HL-60 (cell line): ENCODE data around the gene CFAP54.

Source experiments
- GABPA ChIP-seq: IDR thresholded peaks from 2 replicates; pipeline ENCODE4 v1.6.1; 2012; ENCODE audit warnings: low read depth
- POLR2AphosphoS5 ChIP-seq: IDR thresholded peaks from 2 replicates; pipeline ENCODE4 v1.6.1; 2012; ENCODE audit warnings: low read depth
- SPI1 ChIP-seq: IDR thresholded peaks from 2 replicates; pipeline ENCODE4 v1.6.1; 2012; ENCODE audit warnings: low read depth, mild to moderate bottlenecking, borderline replicate concordance
- TF ChIP-seq, protein P1 (sequence below): IDR thresholded peaks from one replicate; pipeline ENCODE4 v1.5.1; 2011; ENCODE audit warnings: low read length, control low read depth, inconsistent platforms; ENCODE audit not compliant: insufficient read depth

DNA sequence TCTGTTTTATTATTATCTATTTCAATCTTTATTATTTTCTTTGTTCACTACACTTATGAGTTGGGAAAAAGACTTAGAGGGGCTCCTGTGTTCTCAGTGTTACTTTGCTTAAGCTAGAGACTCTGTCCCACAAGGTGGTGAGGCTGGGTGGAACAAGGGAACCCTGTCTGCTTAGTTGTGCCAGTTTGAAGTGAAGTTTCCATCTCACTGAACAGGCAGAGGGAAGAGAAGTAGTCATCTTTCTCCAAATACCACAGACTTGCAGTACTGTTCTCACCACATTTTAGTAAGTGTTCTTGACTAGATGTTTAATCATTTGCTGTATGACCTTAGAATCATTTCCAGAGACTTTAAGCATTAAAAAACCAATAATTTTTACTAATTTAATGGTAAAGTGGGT is 222.0 kb downstream of the CFAP54 start:
- TF ChIP-seq GABPA (no peak), POLR2AphosphoS5 (no peak), SPI1 (no peak)
- TF ChIP-seq, protein P1, sequence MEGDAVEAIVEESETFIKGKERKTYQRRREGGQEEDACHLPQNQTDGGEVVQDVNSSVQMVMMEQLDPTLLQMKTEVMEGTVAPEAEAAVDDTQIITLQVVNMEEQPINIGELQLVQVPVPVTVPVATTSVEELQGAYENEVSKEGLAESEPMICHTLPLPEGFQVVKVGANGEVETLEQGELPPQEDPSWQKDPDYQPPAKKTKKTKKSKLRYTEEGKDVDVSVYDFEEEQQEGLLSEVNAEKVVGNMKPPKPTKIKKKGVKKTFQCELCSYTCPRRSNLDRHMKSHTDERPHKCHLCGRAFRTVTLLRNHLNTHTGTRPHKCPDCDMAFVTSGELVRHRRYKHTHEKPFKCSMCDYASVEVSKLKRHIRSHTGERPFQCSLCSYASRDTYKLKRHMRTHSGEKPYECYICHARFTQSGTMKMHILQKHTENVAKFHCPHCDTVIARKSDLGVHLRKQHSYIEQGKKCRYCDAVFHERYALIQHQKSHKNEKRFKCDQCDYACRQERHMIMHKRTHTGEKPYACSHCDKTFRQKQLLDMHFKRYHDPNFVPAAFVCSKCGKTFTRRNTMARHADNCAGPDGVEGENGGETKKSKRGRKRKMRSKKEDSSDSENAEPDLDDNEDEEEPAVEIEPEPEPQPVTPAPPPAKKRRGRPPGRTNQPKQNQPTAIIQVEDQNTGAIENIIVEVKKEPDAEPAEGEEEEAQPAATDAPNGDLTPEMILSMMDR: no peak
